Ishikawa (cell line): ENCODE data around the gene OXTR.

Experiments
- CEBPB ChIP-seq: IDR thresholded peaks from 2 replicates; pipeline ENCODE4 v1.6.1; 2012
- CREB1 ChIP-seq: IDR thresholded peaks from 2 replicates; pipeline ENCODE4 v1.6.1; 2012; ENCODE audit warnings: low read depth
- EGR1 ChIP-seq: IDR thresholded peaks from 2 replicates; pipeline ENCODE4 v1.6.1; 2012
- EP300 ChIP-seq: IDR thresholded peaks from 2 replicates; pipeline ENCODE4 v1.6.1; 2012; ENCODE audit warnings: borderline replicate concordance
- FOXM1 ChIP-seq: IDR thresholded peaks from 2 replicates; pipeline ENCODE4 v1.6.1; 2012; ENCODE audit warnings: low read depth, borderline replicate concordance
- MAX ChIP-seq: IDR thresholded peaks from 2 replicates; pipeline ENCODE4 v1.6.1; 2012
- NFIC ChIP-seq: IDR thresholded peaks from 2 replicates; pipeline ENCODE4 v1.6.1; 2012
- RAD21 ChIP-seq: IDR thresholded peaks from 2 replicates; pipeline ENCODE4 v1.6.1; 2012; ENCODE audit warnings: low read depth
- TAF1 ChIP-seq: IDR thresholded peaks from 2 replicates; pipeline ENCODE4 v1.6.1; 2012; ENCODE audit warnings: low read depth, mild to moderate bottlenecking
- TCF12 ChIP-seq: IDR thresholded peaks from 2 replicates; pipeline ENCODE4 v1.6.1; 2012; ENCODE audit warnings: low read depth
- TEAD4 ChIP-seq: IDR thresholded peaks from 2 replicates; pipeline ENCODE4 v1.6.1; 2012
- USF1 ChIP-seq: IDR thresholded peaks from 2 replicates; pipeline ENCODE4 v1.6.1; 2012
- YY1 ChIP-seq: IDR thresholded peaks from 2 replicates; pipeline ENCODE4 v1.6.1; 2012; ENCODE audit warnings: low read depth
- ZBTB7A ChIP-seq: IDR thresholded peaks from 2 replicates; pipeline ENCODE4 v1.6.1; 2012; ENCODE audit warnings: low read depth
- TF ChIP-seq, protein P1 (sequence below): IDR thresholded peaks from 2 replicates; pipeline ENCODE4 v1.6.1; 2012; ENCODE audit warnings: low read depth, mild to moderate bottlenecking

Gene OXTR

GRCh38 chr3:8810561-8810960, 41.1 kb upstream of the OXTR start:
- TF ChIP-seq EP300 (no peak), FOXM1 (no peak), CEBPB (no peak), EGR1 (no peak), TCF12 (no peak), RAD21 (no peak)

- no peak for TF ChIP-seq TEAD4
- TF ChIP-seq, protein P1, sequence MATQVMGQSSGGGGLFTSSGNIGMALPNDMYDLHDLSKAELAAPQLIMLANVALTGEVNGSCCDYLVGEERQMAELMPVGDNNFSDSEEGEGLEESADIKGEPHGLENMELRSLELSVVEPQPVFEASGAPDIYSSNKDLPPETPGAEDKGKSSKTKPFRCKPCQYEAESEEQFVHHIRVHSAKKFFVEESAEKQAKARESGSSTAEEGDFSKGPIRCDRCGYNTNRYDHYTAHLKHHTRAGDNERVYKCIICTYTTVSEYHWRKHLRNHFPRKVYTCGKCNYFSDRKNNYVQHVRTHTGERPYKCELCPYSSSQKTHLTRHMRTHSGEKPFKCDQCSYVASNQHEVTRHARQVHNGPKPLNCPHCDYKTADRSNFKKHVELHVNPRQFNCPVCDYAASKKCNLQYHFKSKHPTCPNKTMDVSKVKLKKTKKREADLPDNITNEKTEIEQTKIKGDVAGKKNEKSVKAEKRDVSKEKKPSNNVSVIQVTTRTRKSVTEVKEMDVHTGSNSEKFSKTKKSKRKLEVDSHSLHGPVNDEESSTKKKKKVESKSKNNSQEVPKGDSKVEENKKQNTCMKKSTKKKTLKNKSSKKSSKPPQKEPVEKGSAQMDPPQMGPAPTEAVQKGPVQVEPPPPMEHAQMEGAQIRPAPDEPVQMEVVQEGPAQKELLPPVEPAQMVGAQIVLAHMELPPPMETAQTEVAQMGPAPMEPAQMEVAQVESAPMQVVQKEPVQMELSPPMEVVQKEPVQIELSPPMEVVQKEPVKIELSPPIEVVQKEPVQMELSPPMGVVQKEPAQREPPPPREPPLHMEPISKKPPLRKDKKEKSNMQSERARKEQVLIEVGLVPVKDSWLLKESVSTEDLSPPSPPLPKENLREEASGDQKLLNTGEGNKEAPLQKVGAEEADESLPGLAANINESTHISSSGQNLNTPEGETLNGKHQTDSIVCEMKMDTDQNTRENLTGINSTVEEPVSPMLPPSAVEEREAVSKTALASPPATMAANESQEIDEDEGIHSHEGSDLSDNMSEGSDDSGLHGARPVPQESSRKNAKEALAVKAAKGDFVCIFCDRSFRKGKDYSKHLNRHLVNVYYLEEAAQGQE = no peak
- TF ChIP-seq EGR1 = no peak
- TF ChIP-seq NFIC = no peak
- TF ChIP-seq TAF1 = no peak
- no peak for TF ChIP-seq CREB1
- TF ChIP-seq MAX = no peak
- TF ChIP-seq EP300 = no peak
- no peak for TF ChIP-seq CEBPB
- TF ChIP-seq FOXM1 = no peak
- TF ChIP-seq YY1 = no peak
- TF ChIP-seq USF1 = no peak
These were observed 36.4 kb upstream of the OXTR start for GRCh38 chr3:8805774-8806173.

DNA sequence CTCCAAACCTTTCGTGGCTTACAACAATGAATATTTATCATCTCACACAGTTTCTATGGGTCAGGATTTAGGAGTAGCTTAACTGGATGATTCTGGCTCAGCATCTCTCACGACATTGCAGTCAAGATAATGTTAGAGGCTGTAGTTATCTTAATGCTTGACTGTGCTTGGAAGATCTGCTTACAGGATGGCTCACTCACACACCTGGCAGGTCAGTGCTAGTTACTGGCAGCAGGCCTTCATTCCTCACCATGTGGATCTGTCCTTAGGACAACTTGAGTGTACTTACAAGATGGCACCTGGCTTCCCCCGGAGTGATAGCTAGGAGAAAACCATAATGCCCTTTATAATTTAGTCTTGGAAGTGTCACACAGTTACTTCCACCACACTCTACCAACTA, 32.8 kb upstream of the OXTR start:
- TF ChIP-seq EP300 = no peak
- TF ChIP-seq TCF12 = no peak
- no peak for TF ChIP-seq CEBPB
- TF ChIP-seq, protein P1 = no peak
- TF ChIP-seq TAF1 = no peak
- no peak for TF ChIP-seq NFIC
- TF ChIP-seq RAD21 = no peak
- TF ChIP-seq EGR1 = no peak
- no peak for TF ChIP-seq TEAD4
- TF ChIP-seq CREB1 = no peak
- TF ChIP-seq YY1 = no peak
- TF ChIP-seq ZBTB7A = no peak
- TF ChIP-seq FOXM1 = no peak
- no peak for TF ChIP-seq MAX
- no peak for TF ChIP-seq USF1

- TF ChIP-seq ZBTB7A (no peak), CREB1 (no peak), TCF12 (no peak), USF1 (no peak), CEBPB (no peak), EP300 (no peak), MAX (no peak), FOXM1 (no peak), YY1 (no peak), TAF1 (no peak), EGR1 (no peak), RAD21 (no peak), NFIC (no peak), TEAD4 (no peak)
- TF ChIP-seq, protein P1 = no peak
These were observed 30.6 kb upstream of the OXTR start for GRCh38 chr3:8800016-8800415.

DNA sequence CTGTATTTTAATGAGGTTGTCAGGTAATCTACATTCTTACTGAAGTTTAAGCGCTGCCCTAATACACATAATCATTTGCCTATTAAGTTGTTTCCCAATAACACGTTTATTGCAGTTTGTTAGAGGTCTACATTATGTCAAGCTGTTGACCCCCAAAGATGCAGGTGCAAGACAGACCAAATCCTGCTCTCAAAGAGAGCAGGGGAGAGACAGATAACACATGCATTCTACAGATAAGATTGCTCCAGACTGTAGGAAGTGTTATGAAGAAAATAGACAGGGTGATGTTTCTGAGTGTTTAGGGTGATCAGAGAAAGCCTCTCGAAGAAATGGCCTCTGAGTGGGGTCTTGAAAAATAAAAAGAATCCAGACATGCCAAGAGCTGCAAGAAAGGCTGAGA, 24.8 kb upstream of the OXTR start:
- TF ChIP-seq TAF1 = no peak
- no peak for TF ChIP-seq RAD21
- no peak for TF ChIP-seq CREB1
- TF ChIP-seq FOXM1 = no peak
- no peak for TF ChIP-seq MAX
- TF ChIP-seq YY1 = no peak
- TF ChIP-seq EGR1 = no peak
- TF ChIP-seq TCF12 = no peak
- TF ChIP-seq EP300 = no peak
